AG04450 (cell line): Measurements from ENCODE around the gene ARRB2. TPM values are rescaled to one million over a fixed set of nuclear protein-coding genes. Genes with fewer than 3 reads are reported as not detected.
A peak's percentile ranks its signal among the peaks of the same experiment; 100 is the strongest.

Experiments
- CTCF ChIA-PET: fragments of 300-600, 350-600 bp; formaldehyde crosslinking; extraction: SDS; loops from one replicate; lab custom pipeline; 2022; ENCODE audit warnings: antibody characterized with exemption, inconsistent platforms; lab: Charles Lee
- POLR2A ChIA-PET: fragments of 350-600 bp; formaldehyde crosslinking; extraction: SDS; loops from one replicate; lab custom pipeline; 2021; ENCODE audit warnings: antibody characterized with exemption, inconsistent platforms; lab: Yijun Ruan, JAX
- DNase-seq: peaks from one replicate; pipeline ENCODE4 v3.0.0-alpha.2; 2011; ENCODE audit warnings: low read depth, low spot score
- H3K27ac ChIP-seq: one replicate; pipeline ENCODE4 v1.5.1; 2012; ENCODE audit warnings: low read depth, low read length, control low read depth
- H3K27me3 ChIP-seq: one replicate; pipeline ENCODE4 v1.6.0; 2012; ENCODE audit warnings: low read length; ENCODE audit not compliant: control insufficient read depth, insufficient read depth
- H3K4me3 ChIP-seq: 2 replicates; pipeline ENCODE4 v1.5.1; 2011; ENCODE audit warnings: mild to moderate bottlenecking, low read depth, low read length, control low read depth
- H3K9me3 ChIP-seq: 2 replicates; pipeline ENCODE4 v1.5.1; 2012; ENCODE audit warnings: low read length; ENCODE audit not compliant: control insufficient read depth, insufficient read depth
- polyA minus RNA-seq: library from RNA; depleted of rRNA, polyadenylated mRNA; stranded (reverse); fragments of >200 nt; gene quantifications from 2 replicates; pipeline ENCODE4 v1.2.3, GENCODE V29; 2011; rRNA and poly(A)+ RNA removed
- polyA plus RNA-seq: library from polyadenylated mRNA; depleted of rRNA; stranded (reverse); fragments of >200 nt; gene quantifications from 2 replicates; pipeline ENCODE4 v1.2.3, GENCODE V29; 2011; rRNA removed
- TF ChIP-seq, protein P1 (sequence below): IDR thresholded peaks from 2 replicates; pipeline ENCODE4 v1.5.1; 2011; ENCODE audit warnings: low read depth, low read length, control low read depth, inconsistent platforms

Gene ARRB2
- polyA plus RNA-seq (8.8 and 9.4 TPM in 2 replicates), polyA minus RNA-seq (8.0 and 8.8 TPM in 2 replicates)

- TF ChIP-seq, protein P1, sequence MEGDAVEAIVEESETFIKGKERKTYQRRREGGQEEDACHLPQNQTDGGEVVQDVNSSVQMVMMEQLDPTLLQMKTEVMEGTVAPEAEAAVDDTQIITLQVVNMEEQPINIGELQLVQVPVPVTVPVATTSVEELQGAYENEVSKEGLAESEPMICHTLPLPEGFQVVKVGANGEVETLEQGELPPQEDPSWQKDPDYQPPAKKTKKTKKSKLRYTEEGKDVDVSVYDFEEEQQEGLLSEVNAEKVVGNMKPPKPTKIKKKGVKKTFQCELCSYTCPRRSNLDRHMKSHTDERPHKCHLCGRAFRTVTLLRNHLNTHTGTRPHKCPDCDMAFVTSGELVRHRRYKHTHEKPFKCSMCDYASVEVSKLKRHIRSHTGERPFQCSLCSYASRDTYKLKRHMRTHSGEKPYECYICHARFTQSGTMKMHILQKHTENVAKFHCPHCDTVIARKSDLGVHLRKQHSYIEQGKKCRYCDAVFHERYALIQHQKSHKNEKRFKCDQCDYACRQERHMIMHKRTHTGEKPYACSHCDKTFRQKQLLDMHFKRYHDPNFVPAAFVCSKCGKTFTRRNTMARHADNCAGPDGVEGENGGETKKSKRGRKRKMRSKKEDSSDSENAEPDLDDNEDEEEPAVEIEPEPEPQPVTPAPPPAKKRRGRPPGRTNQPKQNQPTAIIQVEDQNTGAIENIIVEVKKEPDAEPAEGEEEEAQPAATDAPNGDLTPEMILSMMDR: peak; percentile 68
- POLR2A ChIA-PET: interaction anchor here (0.5 to 1.1 kb wide), 7 partner anchors 11 to 342 kb away, joined by 3 to 5 read pairs (median 3); partner anchors contain the start of genes PLD2, PSMB6 and VMO1
Measured at GRCh38 chr17:4709794-4710692, at the start of gene ARRB2. Gene ARRB2, plus strand, starts transcription at chr17:4710632. Its CDS starts 90 bp downstream, at chr17:4710722.

GRCh38 chr17:4663711-4664110, 46.7 kb upstream of the ARRB2 start:
- POLR2A ChIA-PET: no interaction called here
- Histone ChIP-seq H3K9me3 (no peaks in the 10 kb centered on the region; the same call in 1 of the 2 replicates), H3K4me3 (no peak overlapping the region), H3K27me3 (peaks cover 22% of the 10 kb centered on the region), H3K27ac (no peak overlapping the region)
- no peak for DNase-seq
- CTCF ChIA-PET: interaction anchor here (0.6 kb wide), 1 partner anchor 55 kb away, joined by 5 read pairs; no protein-coding TSS in a partner anchor
- TF ChIP-seq, protein P1: no peak

More at GRCh38 chr17:4709794-4710692, at the start of gene ARRB2:
- peak; percentile 97 for DNase-seq
- Histone ChIP-seq H3K27me3 (no peaks in the 10 kb centered on the region), H3K27ac (peak within 1 kb of the TSS; percentile 68), H3K9me3 (no peaks in the 10 kb centered on the region), H3K4me3 (peak within 1 kb of the TSS; percentile 70)
- CTCF ChIA-PET: interaction anchor here (0.6 to 1.6 kb wide), 16 partner anchors 9 to 285 kb away, joined by 3 to 8 read pairs (median 4); partner anchors contain the start of gene CHRNE

GRCh38 chr17:4664230-4664629, 46.2 kb upstream of the ARRB2 start:
- Histone ChIP-seq H3K4me3 (no peak overlapping the region), H3K27ac (no peak overlapping the region), H3K9me3 (no peaks in the 10 kb centered on the region; the same call in 1 of the 2 replicates), H3K27me3 (peaks cover 22% of the 10 kb centered on the region)
- ChIA-PET CTCF (no interaction called here), POLR2A (no interaction called here)
- TF ChIP-seq, protein P1: no peak
- no peak for DNase-seq

DNA sequence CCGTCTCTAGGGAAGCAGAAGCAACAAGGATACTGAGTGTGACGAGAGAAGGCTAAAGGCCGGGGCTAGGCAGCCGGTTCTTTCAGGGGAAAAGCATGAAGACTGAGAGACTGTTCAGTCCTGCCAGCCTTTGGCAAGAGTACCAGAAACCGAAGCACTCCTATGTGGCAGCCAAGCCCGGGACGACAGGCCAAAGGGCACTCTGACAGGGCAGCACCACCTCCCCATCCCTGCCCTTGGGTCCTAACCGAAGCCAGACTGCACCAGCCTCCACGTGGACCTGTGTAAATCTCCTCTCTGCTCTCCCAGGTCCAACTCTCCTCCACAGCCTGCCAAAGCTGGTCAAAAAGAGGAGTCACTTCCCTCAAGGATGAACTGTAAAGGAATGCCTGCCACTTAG, 45.4 kb upstream of the ARRB2 start:
- ChIA-PET CTCF (no interaction called here), POLR2A (no interaction called here)
- H3K9me3 ChIP-seq: no peaks in the 10 kb centered on the region; the same call in 1 of the 2 replicates
- no peak overlapping the region for H3K4me3 ChIP-seq
- TF ChIP-seq, protein P1: no peak
- peaks cover 22% of the 10 kb centered on the region for H3K27me3 ChIP-seq
- DNase-seq: no peak
- H3K27ac ChIP-seq: no peak overlapping the region
